DLD1 (cell line): ENCODE data around the gene ROBO1.
"Not testable (repeated sequence)": the region's sequence is repeated elsewhere in the genome, so short reads cannot be mapped to it uniquely, and the experiment has no call there.

ENCODE experiments used
- in situ Hi-C: cut with HindIII; loops from 2 replicates; pipeline ENCODE4 v1.10.0; 2017; ENCODE audit warnings: low sequenced_read_pairs

The ROBO1 gene

DNA sequence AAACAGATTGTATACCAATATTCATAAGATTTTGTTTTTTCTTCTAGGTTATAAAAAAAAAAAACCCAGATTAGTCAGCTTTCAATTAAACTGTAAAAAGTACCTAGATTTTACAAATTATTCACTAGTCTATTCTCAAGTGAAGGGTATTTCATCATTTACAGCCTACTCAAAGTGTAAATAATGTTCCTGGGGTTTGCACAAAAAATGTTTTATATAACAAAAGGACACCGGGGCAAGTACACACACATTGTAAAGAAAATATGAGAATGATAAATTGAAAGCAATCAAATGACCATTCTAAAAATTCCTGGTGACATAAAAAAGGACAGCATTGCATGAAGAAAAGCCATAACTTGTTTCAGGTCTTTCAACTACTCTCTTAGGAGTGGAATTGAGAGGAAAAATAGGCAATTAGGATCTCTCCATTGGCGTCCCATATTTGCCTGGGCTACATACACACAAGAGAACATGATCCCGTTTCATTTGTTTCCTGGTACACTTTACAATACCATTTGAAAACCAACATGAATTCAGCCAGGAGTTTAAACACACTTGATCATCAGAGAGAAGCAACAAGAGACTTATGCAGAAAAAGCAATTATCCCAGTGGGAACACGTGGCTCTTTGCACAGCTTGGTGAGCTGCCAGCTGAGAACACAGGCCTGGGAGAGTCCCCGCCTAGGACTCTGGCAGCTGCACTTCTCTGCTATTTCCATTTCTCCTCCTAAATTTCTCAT is 1039.2 kb downstream of the ROBO1 start:
- in situ Hi-C loops = no loop called here

GRCh38 chr3:78726545-78726944 is 1041.3 kb downstream of the ROBO1 start:
- in situ Hi-C loops = no loop called here

- in situ Hi-C loops = no loop called here
These were observed 1042.0 kb downstream of the ROBO1 start for GRCh38 chr3:78725703-78726246.

DNA sequence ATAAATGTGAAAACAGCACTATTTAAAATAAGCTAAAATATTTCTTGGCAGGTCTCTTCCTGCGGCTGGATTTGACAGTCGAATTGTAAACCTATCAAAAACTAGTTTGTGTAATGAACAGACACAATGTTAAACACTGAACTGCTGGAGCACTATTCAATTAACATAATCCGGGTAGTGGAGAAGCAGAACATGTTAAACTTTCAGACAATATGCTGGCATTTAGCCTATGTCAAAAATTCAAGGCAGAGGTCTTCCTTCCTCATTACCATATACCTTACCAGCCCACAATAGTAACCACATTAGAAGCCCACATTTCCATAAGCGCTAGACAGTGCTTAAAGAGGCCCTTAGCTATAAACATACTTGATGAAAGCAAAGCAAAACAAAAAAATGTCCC is 1042.9 kb downstream of the ROBO1 start:
- in situ Hi-C loops = no loop called here

DNA sequence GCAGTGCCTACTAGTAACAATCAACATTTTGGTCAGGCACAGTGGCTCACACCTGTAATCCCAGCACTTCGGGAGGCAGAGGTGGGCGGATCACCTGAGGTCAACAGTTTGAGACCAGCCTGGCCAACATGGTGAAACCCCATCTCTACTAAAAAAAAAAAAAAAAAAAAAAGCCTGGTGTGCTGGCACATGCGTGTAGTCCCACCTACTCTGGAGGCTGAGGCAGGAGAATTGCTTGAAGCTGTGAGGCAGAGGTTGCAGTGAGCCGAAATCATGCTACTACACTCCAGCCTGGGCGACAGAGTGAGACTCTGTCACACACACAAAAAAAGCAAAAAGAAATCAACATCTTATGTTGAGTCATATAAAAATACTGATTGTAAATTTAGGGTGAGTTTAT is 1043.4 kb downstream of the ROBO1 start:
- in situ Hi-C loops = not testable (repeated sequence)

DNA sequence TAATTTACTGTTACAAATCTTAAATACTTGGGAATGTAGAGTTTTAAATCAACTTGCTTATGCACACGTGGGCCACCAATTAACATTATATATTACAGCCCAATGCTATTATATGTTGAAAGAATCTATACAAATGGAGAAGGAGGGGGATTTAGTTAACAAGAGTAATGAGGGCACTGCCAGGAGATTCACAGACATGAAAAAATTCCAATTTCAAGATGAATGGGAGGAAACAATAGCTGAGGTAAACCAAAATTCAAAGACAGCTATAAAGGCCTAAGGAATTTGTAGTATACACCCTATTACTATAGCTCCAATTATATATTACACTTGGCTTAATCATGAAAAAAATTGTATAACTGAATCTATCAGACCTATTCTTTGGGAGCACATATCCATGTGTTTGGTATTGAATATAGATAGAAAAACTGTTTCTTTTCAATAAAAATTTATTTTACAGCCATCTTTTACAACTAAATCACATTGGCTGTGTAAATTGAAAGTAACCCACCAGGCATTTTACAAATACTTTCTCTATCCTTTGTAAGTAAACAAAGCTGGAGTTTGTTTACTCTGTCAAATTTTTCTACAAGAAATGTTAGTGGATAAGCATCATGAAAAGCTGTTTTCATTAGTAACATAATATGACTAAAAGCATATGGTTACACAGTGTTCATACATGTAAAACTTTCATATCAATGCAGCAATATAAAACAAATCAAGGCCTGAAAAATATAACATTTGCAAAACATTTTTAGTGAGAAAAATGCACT is 1045.8 kb downstream of the ROBO1 start:
- in situ Hi-C loops = no loop called here

DNA sequence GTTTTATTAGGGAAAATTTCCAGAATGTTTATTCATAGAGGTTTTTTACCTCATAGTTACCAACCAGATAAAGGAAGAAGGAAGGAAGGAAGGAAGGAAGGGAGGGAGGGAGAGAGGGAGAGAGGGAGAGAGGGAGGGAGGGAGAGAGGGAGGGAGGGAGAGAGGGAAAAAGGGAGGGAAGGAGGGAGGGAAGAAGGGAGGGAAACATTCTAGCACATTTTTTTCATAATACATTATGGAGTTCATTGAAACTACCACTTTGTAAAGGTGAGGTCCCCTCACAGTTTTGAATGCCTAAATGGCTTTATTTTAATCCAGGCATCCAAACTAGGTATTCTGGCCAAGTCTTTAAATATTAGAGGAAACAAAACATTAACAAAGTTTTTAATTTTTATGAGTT is 1049.1 kb downstream of the ROBO1 start:
- in situ Hi-C loops = no loop called here

- in situ Hi-C loops = no loop called here
These were observed 1050.8 kb downstream of the ROBO1 start for GRCh38 chr3:78717041-78717440.

GRCh38 chr3:78712941-78713340 is 1054.9 kb downstream of the ROBO1 start:
- in situ Hi-C loops = no loop called here

DNA sequence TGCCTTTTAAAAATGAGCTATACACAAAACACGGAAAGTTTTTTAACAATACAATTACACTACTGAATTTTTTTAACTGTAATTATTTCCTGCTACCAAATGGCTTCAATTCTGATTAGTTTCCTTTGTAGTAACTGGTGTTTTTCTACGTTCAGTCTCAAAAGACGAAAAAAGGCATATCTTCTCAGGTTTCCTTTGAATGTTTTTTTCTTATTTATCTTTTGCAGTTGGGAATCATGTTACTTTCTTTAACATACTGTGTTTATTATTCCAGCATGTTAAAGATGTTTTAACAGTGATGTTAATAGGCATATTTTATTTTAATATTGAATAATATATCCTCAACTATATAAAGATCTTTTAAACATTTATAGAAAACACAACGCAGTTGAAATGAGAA is 1055.5 kb downstream of the ROBO1 start:
- in situ Hi-C loops = no loop called here

DNA sequence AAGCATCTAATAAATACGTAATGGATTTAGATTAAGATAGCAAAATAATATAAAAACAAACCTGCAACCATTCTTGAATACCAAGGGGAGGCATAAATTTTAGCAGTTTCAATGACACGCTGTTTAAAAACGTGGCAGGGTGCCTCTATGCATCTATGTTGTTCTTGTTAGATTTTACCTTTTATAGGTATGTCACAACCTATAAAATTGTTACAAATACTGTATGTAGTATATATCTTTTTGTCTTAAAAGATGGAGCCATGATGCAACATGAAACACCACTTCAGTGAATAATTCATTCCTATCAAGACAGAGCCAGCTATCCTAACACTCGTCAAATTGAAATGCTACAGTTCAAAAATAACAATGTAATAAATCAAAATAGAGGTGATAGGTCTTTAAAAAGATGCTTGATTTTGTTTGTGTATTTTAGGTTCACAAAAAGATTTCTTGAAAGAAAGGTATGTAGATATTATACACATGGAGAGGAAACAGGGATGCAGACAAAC is 1059.2 kb downstream of the ROBO1 start:
- in situ Hi-C loops = no loop called here

DNA sequence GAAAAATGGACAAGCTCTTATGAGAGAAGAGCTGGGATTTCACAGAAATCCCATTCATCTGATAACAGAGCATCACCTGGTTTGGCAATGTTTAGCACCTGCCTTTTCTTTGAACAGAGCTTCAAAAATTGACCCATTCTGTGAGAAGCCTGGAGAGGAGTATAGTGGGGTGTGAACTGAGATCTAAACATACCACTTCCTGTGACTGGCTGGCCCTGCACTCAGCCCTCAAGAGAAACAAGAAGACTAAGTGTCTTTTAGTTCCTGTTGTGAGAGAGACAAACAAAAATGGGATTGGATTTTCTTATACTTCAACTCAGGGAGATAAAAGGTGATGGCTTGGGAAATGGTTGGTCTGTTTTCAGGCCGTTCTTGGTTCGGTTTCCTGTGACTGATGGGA is 1060.2 kb downstream of the ROBO1 start:
- in situ Hi-C loops = no loop called here

DNA sequence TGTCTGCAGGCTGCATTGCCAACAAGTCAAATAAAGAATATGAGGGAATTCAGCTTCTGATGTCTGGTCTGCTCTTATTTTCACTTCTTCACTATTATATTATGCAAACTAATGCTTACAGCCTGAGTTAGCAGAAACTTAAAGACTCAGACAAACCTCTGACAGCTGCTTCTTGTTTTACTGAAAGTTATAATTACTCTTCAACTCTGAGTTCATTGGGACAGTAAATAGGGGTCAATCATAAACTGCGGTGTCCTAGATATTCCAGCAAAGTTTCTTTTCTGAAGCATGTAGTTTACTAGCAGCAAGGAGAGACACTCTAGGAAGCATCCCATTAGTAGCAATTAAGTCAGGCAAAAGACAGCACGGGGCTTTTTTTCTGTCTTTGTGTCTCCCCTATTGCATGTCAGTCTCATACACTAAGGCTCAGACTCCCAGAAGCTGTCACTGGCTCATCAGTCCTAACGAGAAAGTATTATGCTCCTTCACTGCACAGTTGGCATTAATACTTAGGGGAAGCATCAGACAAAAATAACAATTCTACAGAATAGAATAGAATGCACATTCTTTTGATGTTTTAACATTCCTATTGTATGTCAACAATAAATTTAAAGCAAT is 1060.8 kb downstream of the ROBO1 start:
- in situ Hi-C loops = no loop called here

DNA sequence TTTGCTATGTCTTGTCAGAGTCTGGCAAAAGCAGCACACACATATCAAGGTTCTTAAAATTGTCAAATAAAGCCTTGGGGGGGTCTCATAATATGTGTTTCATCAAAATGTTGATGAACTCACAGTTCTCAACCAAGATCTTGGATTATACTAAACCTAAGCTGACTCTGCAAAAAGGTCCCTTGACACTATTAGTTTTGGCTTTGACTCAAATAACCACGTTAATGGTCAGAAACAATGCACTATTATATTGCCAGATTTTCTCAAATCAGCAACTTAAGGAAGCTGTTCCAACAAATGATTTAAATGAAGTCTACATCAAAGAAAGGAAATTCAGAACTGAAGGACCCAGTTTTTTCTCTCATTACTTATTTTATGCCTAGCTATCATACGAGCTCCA is 1063.9 kb downstream of the ROBO1 start:
- in situ Hi-C loops = no loop called here

DNA sequence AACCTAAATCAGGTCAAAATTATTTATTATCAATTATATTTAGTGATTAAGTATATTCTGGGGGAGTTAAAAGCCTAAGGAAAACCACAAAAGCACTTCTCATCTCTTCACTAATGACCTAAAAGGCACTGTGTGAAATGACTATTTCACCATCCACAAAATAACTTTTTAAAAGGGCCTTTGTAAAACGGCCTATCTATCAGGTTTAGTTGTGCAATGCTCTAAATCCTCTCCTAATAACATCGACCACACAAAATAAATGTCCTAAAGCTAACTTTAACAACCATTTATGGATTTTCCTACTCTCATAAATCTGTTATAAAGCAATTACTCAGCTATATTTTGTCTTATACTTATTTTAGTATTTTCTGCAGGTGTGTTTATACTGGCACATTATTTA is 1066.3 kb downstream of the ROBO1 start:
- in situ Hi-C loops = no loop called here

GRCh38 chr3:78698431-78698830 is 1069.4 kb downstream of the ROBO1 start:
- in situ Hi-C loops = no loop called here

GRCh38 chr3:78697426-78697825 is 1070.4 kb downstream of the ROBO1 start:
- in situ Hi-C loops = no loop called here

- in situ Hi-C loops = no loop called here
These were observed 1077.0 kb downstream of the ROBO1 start for GRCh38 chr3:78690766-78691165.

- in situ Hi-C loops = no loop called here
These were observed 1078.4 kb downstream of the ROBO1 start for GRCh38 chr3:78689378-78689777.

DNA sequence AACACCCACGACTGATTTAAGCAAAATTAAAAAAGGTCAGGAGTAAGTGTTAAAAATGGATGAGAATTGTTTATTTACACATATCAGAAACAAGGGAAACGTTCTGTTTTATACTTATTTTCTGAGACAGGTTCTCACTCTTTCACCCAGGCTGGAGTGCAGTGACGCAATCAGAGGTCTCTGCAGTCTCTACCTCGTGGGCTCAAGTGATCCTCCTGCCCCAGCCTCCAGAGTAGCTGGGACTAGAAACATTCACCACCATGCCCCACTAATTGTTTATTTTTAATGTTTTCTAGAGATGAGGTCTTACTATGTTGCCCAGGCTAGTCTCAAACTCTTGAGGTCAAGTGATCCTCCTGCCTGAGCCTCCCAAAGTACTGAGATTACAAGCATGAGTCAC is 1080.3 kb downstream of the ROBO1 start:
- in situ Hi-C loops = no loop called here

DNA sequence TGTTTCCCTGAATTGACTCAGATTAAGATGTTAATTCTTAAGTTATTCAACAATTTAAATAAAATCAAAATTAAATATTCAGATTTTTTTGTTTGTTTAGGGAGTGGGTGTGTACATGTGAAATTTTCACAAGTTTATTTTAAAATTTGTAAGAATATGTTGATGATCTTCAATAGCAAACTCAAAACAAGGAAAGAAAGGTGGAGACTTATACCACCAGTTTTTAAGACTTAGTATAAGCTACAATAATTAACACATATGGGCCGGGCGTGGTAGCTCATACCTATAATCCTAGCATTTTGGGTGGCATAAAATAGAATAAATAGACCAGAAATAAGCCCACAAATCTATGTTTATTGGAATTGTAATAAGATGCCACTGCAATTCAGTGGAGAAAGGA is 1084.5 kb downstream of the ROBO1 start:
- in situ Hi-C loops = no loop called here
